ENCODE results near the gene TEX19.

GRCh38 chr17:82408288-82408937 is 49.4 kb downstream of the TEX19 start:
- TF ChIP-seq CTCF (conservative IDR thresholded peaks at IDR 0.05; ENCODE audit: low read length): no peak
- no peak for TF ChIP-seq EZH2phosphoT487 (IDR thresholded peaks at IDR 0.05; ENCODE audit: borderline replicate concordance, low read depth, low read length)

Data from OCI-LY7 (cell line).